CD4-positive, alpha-beta T cell (primary cell): ENCODE data around the gene PRRC2B. TPM values are rescaled to one million over a fixed set of nuclear protein-coding genes. Genes with fewer than 3 reads are reported as not detected.

Experiments
- ATAC-seq: fragments of 200-7000 bp; cut with Tn5 transposase; one replicate; pipeline ENCODE4 v1.10.0; 2022; ENCODE audit warnings: mild to moderate bottlenecking; ENCODE audit not compliant: poor library complexity
- CTCF ChIA-PET: fragments of 350-600 bp; sonication (Branson Sonifier 250); formaldehyde crosslinking; loops from one replicate; lab custom pipeline; 2021; ENCODE audit warnings: antibody characterized with exemption, inconsistent platforms; lab: Charles Lee
- POLR2A ChIA-PET: fragments of 350-600 bp; sonication (Branson Sonifier 250); formaldehyde crosslinking; loops from one replicate; lab custom pipeline; 2021; ENCODE audit warnings: antibody characterized with exemption, inconsistent platforms; lab: Charles Lee
- DNase-seq, 14 experiments: peaks; one replicate each; pipeline ENCODE4 v3.0.0-alpha.2; 2013 to 2020; ENCODE audit warnings: mixed read lengths in 2 of 14
- H3K27ac ChIP-seq, 2 donors: one replicate each; pipeline versions ENCODE4 v1.5.1 to v1.7.0; 2013; ENCODE audit warnings: low read length in 2 of 2, low read depth in 1 of 2, mild to moderate bottlenecking in 1 of 2
- H3K27me3 ChIP-seq, 2 experiments: 1 replicate in 1 of 2; 2 replicates in 1 of 2; pipeline versions ENCODE4 v1.6.1 to v1.7.0; 2013; ENCODE audit warnings: low read length in 2 of 2, control low read depth in 1 of 2, mild to moderate bottlenecking in 1 of 2, moderate library complexity in 1 of 2; ENCODE audit not compliant: insufficient read depth in 2 of 2, control insufficient read depth in 1 of 2
- H3K36me3 ChIP-seq: one replicate; pipeline ENCODE4 v1.6.1; 2013; ENCODE audit warnings: low read length, control low read depth; ENCODE audit not compliant: insufficient read depth
- H3K4me1 ChIP-seq: one replicate; pipeline ENCODE4 v1.6.1; 2013; ENCODE audit warnings: low read length, control low read depth; ENCODE audit not compliant: insufficient read depth
- H3K4me3 ChIP-seq: one replicate; pipeline ENCODE4 v1.5.1; 2013; ENCODE audit warnings: mild to moderate bottlenecking, low read length, moderate library complexity
- H3K9me3 ChIP-seq, 2 experiments: 1 replicate in 1 of 2; 2 replicates in 1 of 2; pipeline versions ENCODE4 v1.6.1 to v1.7.0; 2013; ENCODE audit warnings: low read length in 2 of 2, mild to moderate bottlenecking in 2 of 2, control low read depth in 1 of 2, moderate library complexity in 1 of 2; ENCODE audit not compliant: control insufficient read depth in 1 of 2, insufficient read depth in 1 of 2
- H3K27ac Mint-ChIP-seq: one replicate; pipeline ENCODE4 v1.8.0; 2020; ENCODE audit warnings: mixed read lengths
- H3K27me3 Mint-ChIP-seq: one replicate; pipeline ENCODE4 v1.8.0; 2021; ENCODE audit warnings: mixed read lengths
- H3K36me3 Mint-ChIP-seq: one replicate; pipeline ENCODE4 v1.8.0; 2021; ENCODE audit warnings: low read depth, mixed read lengths
- H3K4me1 Mint-ChIP-seq: one replicate; pipeline ENCODE4 v1.8.0; 2021; ENCODE audit warnings: low read depth, mixed read lengths
- H3K4me3 Mint-ChIP-seq: one replicate; pipeline ENCODE4 v1.8.0; 2020; ENCODE audit warnings: mild to moderate bottlenecking, mixed read lengths
- H3K9me3 Mint-ChIP-seq: one replicate; pipeline ENCODE4 v1.8.0; 2020; ENCODE audit warnings: mixed read lengths
- intact Hi-C, 2 experiments: fragments of 100-400 bp; cut with DNase I in 1 of 2; cut with micrococcal nuclease in 1 of 2; formaldehyde crosslinking; loops; one replicate each; pipeline versions ENCODE4 v1.15.1 to v1.9.0; 2023 to 2025; cut with DNase I, micrococcal nuclease
- total RNA-seq, 174 experiments: library from RNA in 2 of 174; stranded (reverse) in 2 of 174; gene quantifications; one replicate each; pipeline ENCODE4 v1.2.3 and lab custom pipeline; 2021 to 2026
- TF ChIP-seq, protein P1 (sequence below): fragments of 200-600 bp; IDR thresholded peaks from one replicate; pipeline ENCODE4 v1.8.0; 2022; ENCODE audit warnings: antibody characterized with exemption, mild to moderate bottlenecking

PRRC2B gene
- total RNA-seq, 2 experiments from 2014 or later, result 256 to 268 TPM

DNA sequence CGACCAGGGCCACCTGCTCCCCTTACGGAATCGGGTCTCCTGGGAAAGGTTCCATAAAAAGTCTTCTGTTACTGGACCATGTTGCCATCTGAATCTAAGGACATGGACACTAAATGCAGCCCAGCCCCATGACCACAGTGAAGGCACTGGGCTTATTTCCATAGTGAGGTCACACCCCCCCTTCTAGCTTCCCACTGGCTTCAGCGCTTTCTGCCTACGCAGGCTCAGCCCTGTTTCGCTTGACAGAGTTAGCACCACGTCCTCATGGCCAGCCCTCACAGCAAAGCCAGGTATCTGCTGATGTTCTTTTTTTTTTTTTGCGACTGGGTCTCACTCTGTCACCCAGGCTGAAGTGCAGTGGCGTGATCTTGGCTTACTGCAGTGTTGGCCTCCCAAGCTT lies 123.0 kb downstream of the PRRC2B start:
- Histone ChIP-seq H3K36me3 (peaks cover 90% of the 10 kb centered on the region), H3K4me1 (no peaks in the 10 kb centered on the region), H3K27ac (no peak overlapping the region), H3K27me3 (no peaks in the 10 kb centered on the region), H3K4me3 (no peak overlapping the region), H3K9me3 (no peaks in the 10 kb centered on the region)
- no peak overlapping the region for H3K27ac Mint-ChIP-seq
- ATAC-seq (no peak), DNase-seq (no peak)
- ChIA-PET POLR2A (interaction anchor here (1.1 kb wide), 1 partner anchor 16 kb away, joined by 5 read pairs; no protein-coding TSS in a partner anchor), CTCF (no interaction called here)
- intact Hi-C loops, result no loop called here
- no peaks in the 10 kb centered on the region for H3K27me3 Mint-ChIP-seq
- H3K9me3 Mint-ChIP-seq, result no peaks in the 10 kb centered on the region
- H3K4me3 Mint-ChIP-seq, result no peak overlapping the region
- TF ChIP-seq, protein P1, sequence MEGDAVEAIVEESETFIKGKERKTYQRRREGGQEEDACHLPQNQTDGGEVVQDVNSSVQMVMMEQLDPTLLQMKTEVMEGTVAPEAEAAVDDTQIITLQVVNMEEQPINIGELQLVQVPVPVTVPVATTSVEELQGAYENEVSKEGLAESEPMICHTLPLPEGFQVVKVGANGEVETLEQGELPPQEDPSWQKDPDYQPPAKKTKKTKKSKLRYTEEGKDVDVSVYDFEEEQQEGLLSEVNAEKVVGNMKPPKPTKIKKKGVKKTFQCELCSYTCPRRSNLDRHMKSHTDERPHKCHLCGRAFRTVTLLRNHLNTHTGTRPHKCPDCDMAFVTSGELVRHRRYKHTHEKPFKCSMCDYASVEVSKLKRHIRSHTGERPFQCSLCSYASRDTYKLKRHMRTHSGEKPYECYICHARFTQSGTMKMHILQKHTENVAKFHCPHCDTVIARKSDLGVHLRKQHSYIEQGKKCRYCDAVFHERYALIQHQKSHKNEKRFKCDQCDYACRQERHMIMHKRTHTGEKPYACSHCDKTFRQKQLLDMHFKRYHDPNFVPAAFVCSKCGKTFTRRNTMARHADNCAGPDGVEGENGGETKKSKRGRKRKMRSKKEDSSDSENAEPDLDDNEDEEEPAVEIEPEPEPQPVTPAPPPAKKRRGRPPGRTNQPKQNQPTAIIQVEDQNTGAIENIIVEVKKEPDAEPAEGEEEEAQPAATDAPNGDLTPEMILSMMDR, result no peak
- peaks cover 49% of the 10 kb centered on the region for H3K36me3 Mint-ChIP-seq
- no peaks in the 10 kb centered on the region for H3K4me1 Mint-ChIP-seq

DNA sequence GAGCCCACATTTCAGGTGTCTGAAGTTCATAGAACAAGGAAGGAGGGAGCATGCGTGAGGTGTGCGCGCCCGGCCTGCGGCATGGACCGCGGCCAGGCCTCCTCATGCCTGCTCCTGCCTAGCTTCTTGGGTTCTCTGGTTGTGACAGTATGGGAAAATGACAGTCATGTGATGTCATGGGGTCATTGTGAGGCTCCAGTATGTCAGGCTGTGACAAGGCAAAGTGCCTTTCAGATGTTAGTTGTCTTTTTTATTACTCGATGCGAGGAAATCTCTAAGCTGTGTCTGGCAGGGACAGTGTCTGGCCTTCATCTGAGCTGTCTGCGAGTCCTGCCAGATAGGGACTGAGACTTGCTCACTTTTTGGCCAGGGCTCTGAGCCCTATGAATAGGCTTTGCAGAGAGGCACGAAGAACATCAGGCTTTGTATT lies 123.9 kb downstream of the PRRC2B start:
- peaks cover 47% of the 10 kb centered on the region for H3K36me3 Mint-ChIP-seq
- H3K4me1 ChIP-seq, result no peaks in the 10 kb centered on the region
- no peak overlapping the region for H3K27ac ChIP-seq
- H3K4me3 ChIP-seq, result no peak overlapping the region
- H3K27me3 Mint-ChIP-seq, result no peaks in the 10 kb centered on the region
- no peaks in the 10 kb centered on the region for H3K4me1 Mint-ChIP-seq
- POLR2A ChIA-PET, result no interaction called here
- no peak for DNase-seq
- CTCF ChIA-PET, result no interaction called here
- H3K4me3 Mint-ChIP-seq, result no peak overlapping the region
- H3K36me3 ChIP-seq, result peaks cover 92% of the 10 kb centered on the region
- H3K27ac Mint-ChIP-seq, result no peak overlapping the region
- intact Hi-C loops, result no loop called here
- no peak for ATAC-seq
- H3K9me3 ChIP-seq, result no peaks in the 10 kb centered on the region
- TF ChIP-seq, protein P1, result no peak
- no peaks in the 10 kb centered on the region for H3K27me3 ChIP-seq
- H3K9me3 Mint-ChIP-seq, result no peaks in the 10 kb centered on the region

DNA sequence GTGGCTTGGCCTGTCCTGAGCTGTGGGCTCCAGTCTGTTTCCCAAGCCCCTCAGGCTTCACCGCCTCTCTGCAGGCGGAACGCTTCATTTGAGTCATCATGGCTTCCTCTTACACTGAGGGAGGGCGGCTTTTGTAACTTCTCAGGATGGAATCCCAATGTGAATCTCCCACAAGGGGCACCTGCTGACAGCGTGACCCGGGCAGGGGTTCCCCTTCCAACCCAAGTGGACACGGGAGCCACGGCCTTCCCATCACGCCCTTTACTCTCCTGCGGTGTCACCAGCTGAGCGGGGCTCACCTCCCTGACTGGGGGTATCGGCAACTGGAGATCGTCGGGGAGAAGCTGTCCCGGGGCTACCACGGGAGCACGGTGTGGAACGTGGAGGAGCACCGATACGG lies 124.7 kb downstream of the PRRC2B start:
- ATAC-seq (no peak), DNase-seq (no peak)
- Mint-ChIP-seq H3K27ac (no peak overlapping the region), H3K27me3 (no peaks in the 10 kb centered on the region), H3K4me3 (no peak overlapping the region), H3K9me3 (no peaks in the 10 kb centered on the region), H3K36me3 (peaks cover 45% of the 10 kb centered on the region), H3K4me1 (no peaks in the 10 kb centered on the region)
- H3K27me3 ChIP-seq, result no peaks in the 10 kb centered on the region
- H3K4me1 ChIP-seq, result no peaks in the 10 kb centered on the region
- H3K4me3 ChIP-seq, result no peak overlapping the region
- peaks cover 92% of the 10 kb centered on the region for H3K36me3 ChIP-seq
- CTCF ChIA-PET, result no interaction called here
- POLR2A ChIA-PET, result interaction anchor here (1.1 to 1.3 kb wide), 2 partner anchors 18 to 213 kb away, joined by 4 to 5 read pairs; no protein-coding TSS in a partner anchor
- H3K9me3 ChIP-seq, result no peaks in the 10 kb centered on the region
- intact Hi-C loops, result no loop called here
- TF ChIP-seq, protein P1, result no peak
- H3K27ac ChIP-seq, result no peak overlapping the region
